GM18526 (cell line): ENCODE measurements around the gene RBSN.
A peak's percentile ranks its signal among the peaks of the same experiment; 100 is the strongest.

Experiments
- POLR2A ChIP-seq: IDR thresholded peaks from 3 replicates; pipeline ENCODE4 v1.6.1; 2011; ENCODE audit not compliant: insufficient read length; ENCODE audit errors: extremely low read depth

The RBSN gene

GRCh38 chr3:15069441-15069840 is 29.5 kb downstream of the RBSN start:
- no peak for TF ChIP-seq POLR2A

- TF ChIP-seq POLR2A: no peak
Observed at GRCh38 chr3:15066467-15066866, 32.5 kb downstream of the RBSN start.

GRCh38 chr3:15065550-15066007 is 33.4 kb downstream of the RBSN start:
- TF ChIP-seq POLR2A: no peak

GRCh38 chr3:15064835-15065549 is 34.0 kb downstream of the RBSN start, which contains the start of gene MRPS25:
Gene MRPS25 (minus strand): TSS chr3:15065315. CDS start chr3:15065194, 121 bp downstream.
- peak; percentile 98 for TF ChIP-seq POLR2A

GRCh38 chr3:15064299-15064834 is 34.6 kb downstream of the RBSN start:
- no peak for TF ChIP-seq POLR2A

GRCh38 chr3:15063656-15064286 is 35.2 kb downstream of the RBSN start:
- TF ChIP-seq POLR2A: no peak

- TF ChIP-seq POLR2A: no peak
Observed at GRCh38 chr3:15063238-15063637, 35.7 kb downstream of the RBSN start.

- no peak for TF ChIP-seq POLR2A
Observed at GRCh38 chr3:15060029-15060428, 38.9 kb downstream of the RBSN start.

GRCh38 chr3:15056676-15057404 is 42.1 kb downstream of the RBSN start:
- no peak for TF ChIP-seq POLR2A

- TF ChIP-seq POLR2A: no peak
Observed at GRCh38 chr3:15055019-15055557, 43.9 kb downstream of the RBSN start.

GRCh38 chr3:15053541-15053940 is 45.4 kb downstream of the RBSN start:
- no peak for TF ChIP-seq POLR2A

GRCh38 chr3:15052335-15053242 is 46.4 kb downstream of the RBSN start:
- TF ChIP-seq POLR2A: no peak

- TF ChIP-seq POLR2A: no peak
Observed at GRCh38 chr3:15051531-15051930, 47.4 kb downstream of the RBSN start.

GRCh38 chr3:15050405-15051092 is 48.4 kb downstream of the RBSN start:
- no peak for TF ChIP-seq POLR2A

- no peak for TF ChIP-seq POLR2A
Observed at GRCh38 chr3:15049584-15049983, 49.4 kb downstream of the RBSN start.
